ENCODE results near the gene FBLN5. TPM values are rescaled to one million over a fixed set of nuclear protein-coding genes. Genes with fewer than 3 reads are reported as not detected.

FBLN5 gene
- total RNA-seq, 3 donors from 2014 or later = 6.1 to 56.7 (median 18.6) TPM

- Histone ChIP-seq H3K9me3 (no peaks in the 10 kb centered on the region), H3K36me3 (ENCODE audit: low read depth) (no peaks in the 10 kb centered on the region), H3K4me1 (ENCODE audit: low read depth) (no peaks in the 10 kb centered on the region), H3K4me3 (no peak overlapping the region)
- intact Hi-C loops (cut with DNase I, micrococcal nuclease) = no loop called here
- no peak for DNase-seq
- TF ChIP-seq, protein P1, sequence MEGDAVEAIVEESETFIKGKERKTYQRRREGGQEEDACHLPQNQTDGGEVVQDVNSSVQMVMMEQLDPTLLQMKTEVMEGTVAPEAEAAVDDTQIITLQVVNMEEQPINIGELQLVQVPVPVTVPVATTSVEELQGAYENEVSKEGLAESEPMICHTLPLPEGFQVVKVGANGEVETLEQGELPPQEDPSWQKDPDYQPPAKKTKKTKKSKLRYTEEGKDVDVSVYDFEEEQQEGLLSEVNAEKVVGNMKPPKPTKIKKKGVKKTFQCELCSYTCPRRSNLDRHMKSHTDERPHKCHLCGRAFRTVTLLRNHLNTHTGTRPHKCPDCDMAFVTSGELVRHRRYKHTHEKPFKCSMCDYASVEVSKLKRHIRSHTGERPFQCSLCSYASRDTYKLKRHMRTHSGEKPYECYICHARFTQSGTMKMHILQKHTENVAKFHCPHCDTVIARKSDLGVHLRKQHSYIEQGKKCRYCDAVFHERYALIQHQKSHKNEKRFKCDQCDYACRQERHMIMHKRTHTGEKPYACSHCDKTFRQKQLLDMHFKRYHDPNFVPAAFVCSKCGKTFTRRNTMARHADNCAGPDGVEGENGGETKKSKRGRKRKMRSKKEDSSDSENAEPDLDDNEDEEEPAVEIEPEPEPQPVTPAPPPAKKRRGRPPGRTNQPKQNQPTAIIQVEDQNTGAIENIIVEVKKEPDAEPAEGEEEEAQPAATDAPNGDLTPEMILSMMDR (IDR thresholded peaks at IDR 0.05) = no peak
- no peak for ATAC-seq
Measured at GRCh38 chr14:91912035-91912434, 35.5 kb downstream of the FBLN5 start.

- TF ChIP-seq, protein P1 (IDR thresholded peaks at IDR 0.05) = peak; percentile 21
- intact Hi-C loops (cut with DNase I, micrococcal nuclease) = no loop called here
- Histone ChIP-seq H3K4me3 (no peak overlapping the region), H3K9me3 (no peaks in the 10 kb centered on the region), H3K4me1 (ENCODE audit: low read depth) (no peaks in the 10 kb centered on the region), H3K36me3 (ENCODE audit: low read depth) (no peaks in the 10 kb centered on the region)
- DNase-seq = peak in 1 of 3 donors; percentile 25
- ATAC-seq = peak; percentile 91
Measured at GRCh38 chr14:91911474-91912032, 35.9 kb downstream of the FBLN5 start.

DNA sequence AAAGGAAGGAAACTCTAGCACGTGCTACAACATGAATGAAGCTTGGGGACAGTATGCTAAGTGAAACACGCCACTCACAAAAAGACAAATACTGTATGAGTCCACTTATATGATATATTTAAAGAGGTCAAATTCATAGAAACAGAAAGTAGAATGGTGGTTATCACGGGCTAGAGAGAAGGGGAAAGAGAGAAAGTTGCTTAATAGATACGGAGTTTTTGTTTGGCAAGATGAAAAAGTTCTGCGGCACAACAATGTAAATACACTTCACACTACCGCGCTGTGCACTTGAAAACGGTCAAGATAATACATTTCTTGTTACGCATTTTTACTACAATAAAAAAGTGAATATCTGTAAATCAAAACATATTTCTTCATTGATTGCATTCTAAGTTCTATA is 37.3 kb downstream of the FBLN5 start:
- ATAC-seq (no peak), DNase-seq (no peak)
- TF ChIP-seq, protein P1 (IDR thresholded peaks at IDR 0.05) = no peak
- Histone ChIP-seq H3K4me1 (ENCODE audit: low read depth) (no peaks in the 10 kb centered on the region), H3K36me3 (ENCODE audit: low read depth) (no peaks in the 10 kb centered on the region), H3K9me3 (no peaks in the 10 kb centered on the region), H3K4me3 (no peak overlapping the region)
- intact Hi-C loops (cut with DNase I, micrococcal nuclease) = no loop called here

- H3K4me1 ChIP-seq (ENCODE audit: low read depth) = no peaks in the 10 kb centered on the region
- TF ChIP-seq, protein P1 (IDR thresholded peaks at IDR 0.05) = no peak
- H3K9me3 ChIP-seq = no peaks in the 10 kb centered on the region
- DNase-seq (peak in 1 of 3 donors; percentile 25), ATAC-seq (peak; percentile 70)
- no peak overlapping the region for H3K4me3 ChIP-seq
- intact Hi-C loops (cut with DNase I, micrococcal nuclease) = no loop called here
- H3K36me3 ChIP-seq (ENCODE audit: low read depth) = no peaks in the 10 kb centered on the region
Measured at GRCh38 chr14:91906374-91906773, 41.1 kb downstream of the FBLN5 start.

GRCh38 chr14:91904956-91905645 is 42.4 kb downstream of the FBLN5 start:
- ATAC-seq (no peak), DNase-seq (no peak)
- intact Hi-C loops (cut with DNase I, micrococcal nuclease) = no loop called here
- H3K4me1 ChIP-seq (ENCODE audit: low read depth) = no peaks in the 10 kb centered on the region
- TF ChIP-seq, protein P1 (IDR thresholded peaks at IDR 0.05) = no peak
- no peaks in the 10 kb centered on the region for H3K36me3 ChIP-seq (ENCODE audit: low read depth)
- H3K4me3 ChIP-seq = no peak overlapping the region
- H3K9me3 ChIP-seq = no peaks in the 10 kb centered on the region

Measured in mucosa of descending colon (tissue), 3 donors.